H1 (cell line): ENCODE results near the gene SH3RF3. TPM values are rescaled to one million over a fixed set of nuclear protein-coding genes. Genes with fewer than 3 reads are reported as not detected.

Experiments used
- CTCF ChIA-PET: fragments of 300-600 bp; sonication (Branson Sonifier 250); formaldehyde crosslinking; loops from one replicate; lab custom pipeline; 2021; ENCODE audit not compliant: partially characterized antibody; lab: Charles Lee
- POLR2A ChIA-PET: fragments of 300-600 bp; sonication (Branson Sonifier 250); formaldehyde crosslinking; loops from one replicate; lab custom pipeline; 2021; ENCODE audit warnings: inconsistent platforms; ENCODE audit not compliant: partially characterized antibody; lab: Charles Lee
- DNase-seq, 2 experiments: peaks; one replicate each; pipeline versions ENCODE4 v3.0.0 to v3.0.0-alpha.2; 2010 to 2022; ENCODE audit warnings: low spot score in 2 of 2, low read depth in 1 of 2, mixed read lengths in 1 of 2
- FAIRE-seq: peaks from 2 replicates; lab custom pipeline; 2011; peaks lifted over from hg19 to GRCh38; lab: Jason Lieb, UNC
- H2AFZ ChIP-seq: 2 replicates; pipeline ENCODE4 v1.8.1; 2012; ENCODE audit warnings: low read length, inconsistent platforms
- H2AK5ac ChIP-seq: 2 replicates; pipeline ENCODE4 v1.6.1; 2013; ENCODE audit warnings: low read depth, low read length
- H2BK120ac ChIP-seq: replicated peaks from 2 replicates; pipeline ENCODE3; 2013; ENCODE audit warnings: low read depth, low read length, inconsistent platforms
- H2BK12ac ChIP-seq: 2 replicates; pipeline ENCODE4 v1.6.1; 2013; ENCODE audit warnings: low read depth, low read length
- H2BK15ac ChIP-seq: 2 replicates; pipeline ENCODE4 v1.6.1; 2013; ENCODE audit warnings: low read length
- H2BK20ac ChIP-seq: 2 replicates; pipeline ENCODE4 v1.6.1; 2013; ENCODE audit warnings: low read length
- H2BK5ac ChIP-seq: 2 replicates; pipeline ENCODE4 v1.6.1; 2013; ENCODE audit warnings: low read depth, low read length
- H3K14ac ChIP-seq: 2 replicates; pipeline ENCODE4 v1.6.1; 2013; ENCODE audit warnings: inconsistent platforms; ENCODE audit not compliant: insufficient read length
- H3K18ac ChIP-seq: 2 replicates; pipeline ENCODE4 v1.6.1; 2013; ENCODE audit warnings: low read length; ENCODE audit errors: extremely low read depth
- H3K23ac ChIP-seq: 2 replicates; pipeline ENCODE4 v1.6.1; 2013; ENCODE audit warnings: inconsistent platforms; ENCODE audit not compliant: insufficient read length
- H3K23me2 ChIP-seq: 2 replicates; pipeline ENCODE4 v1.6.1; 2013; ENCODE audit warnings: low read depth, low read length
- H3K27ac ChIP-seq: 2 replicates; pipeline ENCODE4 v1.6.1; 2011; ENCODE audit warnings: low read depth, low read length, inconsistent platforms
- H3K27me3 ChIP-seq, 4 experiments: replicated peaks in 1 of 4; 1 replicate in 1 of 4; 2 replicates in 3 of 4; pipeline versions ENCODE4 v1.6.1 to v1.8.1; 2011 to 2013; ENCODE audit warnings: low read length in 3 of 4, mild to moderate bottlenecking in 3 of 4, inconsistent platforms in 2 of 4, mixed read lengths in 2 of 4, moderate library complexity in 1 of 4; ENCODE audit not compliant: control insufficient read depth in 3 of 4, insufficient read depth in 3 of 4; ENCODE audit errors: extremely low read depth in 1 of 4
- H3K36me3 ChIP-seq, 4 experiments: 2 replicates each; pipeline versions ENCODE4 v1.6.1 to v1.8.1; 2011 to 2013; ENCODE audit warnings: mild to moderate bottlenecking in 4 of 4, low read length in 3 of 4, moderate library complexity in 2 of 4, control low read depth in 1 of 4, inconsistent platforms in 1 of 4; ENCODE audit not compliant: insufficient read depth in 4 of 4, control insufficient read depth in 2 of 4
- H3K4ac ChIP-seq: replicated peaks from 2 replicates; pipeline ENCODE3; 2013; ENCODE audit warnings: low read length, low read depth, mixed read lengths, inconsistent platforms; ENCODE audit not compliant: insufficient read length
- H3K4me1 ChIP-seq, 4 experiments: replicated peaks in 1 of 4; 1 replicate in 1 of 4; 2 replicates in 3 of 4; pipeline versions ENCODE4 v1.6.1 to v1.8.1; 2011 to 2013; ENCODE audit warnings: low read length in 3 of 4, inconsistent platforms in 2 of 4, mixed read lengths in 1 of 4; ENCODE audit not compliant: insufficient read depth in 4 of 4, control insufficient read depth in 3 of 4
- H3K4me2 ChIP-seq, 2 experiments: 2 replicates each; pipeline versions ENCODE4 v1.6.1 to v1.8.1; 2011 to 2013; ENCODE audit warnings: low read depth in 2 of 2, low read length in 2 of 2, control low read depth in 1 of 2, inconsistent platforms in 1 of 2, mild to moderate bottlenecking in 1 of 2; ENCODE audit not compliant: insufficient read depth in 1 of 2
- H3K4me3 ChIP-seq, 4 experiments: fragments of 200-600, 300-600 bp in 1 of 4; sonication (generic), shearing (Covaris generic), sonication (Bioruptor Twin) in 1 of 4; 2 replicates each; pipeline versions ENCODE4 v1.5.1 to v1.8.1; 2011 to 2016; ENCODE audit warnings: low read length in 4 of 4, low read depth in 3 of 4, control low read depth in 2 of 4, inconsistent platforms in 2 of 4, mild to moderate bottlenecking in 2 of 4, mixed read lengths in 1 of 4, moderate library complexity in 1 of 4; ENCODE audit not compliant: insufficient read depth in 2 of 4; ENCODE audit errors: extremely low read depth in 1 of 4
- H3K56ac ChIP-seq: replicated peaks from 2 replicates; pipeline ENCODE3; 2013; ENCODE audit warnings: low read depth, mild to moderate bottlenecking, mixed read lengths, low read length, inconsistent platforms; ENCODE audit not compliant: insufficient read length
- H3K79me1 ChIP-seq: 2 replicates; pipeline ENCODE4 v1.6.1; 2013; ENCODE audit warnings: low read depth, low read length, control low read depth
- H3K79me2 ChIP-seq, 2 experiments: 2 replicates each; pipeline versions ENCODE4 v1.6.1 to v1.8.1; 2012 to 2013; ENCODE audit warnings: low read length in 2 of 2, mild to moderate bottlenecking in 2 of 2, inconsistent platforms in 1 of 2; ENCODE audit not compliant: insufficient read depth in 2 of 2, control insufficient read depth in 1 of 2
- H3K9ac ChIP-seq, 4 experiments: replicated peaks in 1 of 4; 1 replicate in 1 of 4; 2 replicates in 3 of 4; pipeline versions ENCODE4 v1.6.1 to v1.8.1; 2011 to 2013; ENCODE audit warnings: low read depth in 3 of 4, low read length in 3 of 4, control low read depth in 2 of 4, mild to moderate bottlenecking in 2 of 4, moderate library complexity in 2 of 4, inconsistent platforms in 1 of 4; ENCODE audit errors: extremely low read depth in 1 of 4
- H3K9me3 ChIP-seq, 2 experiments: 2 replicates each; pipeline versions ENCODE4 v1.6.1 to v1.8.1; 2012 to 2013; ENCODE audit warnings: mild to moderate bottlenecking in 2 of 2, moderate library complexity in 2 of 2, control low read depth in 1 of 2, inconsistent platforms in 1 of 2, low read depth in 1 of 2, low read length in 1 of 2, mixed read lengths in 1 of 2; ENCODE audit not compliant: insufficient read depth in 2 of 2
- H4K20me1 ChIP-seq, 2 experiments: replicated peaks in 1 of 2; 2 replicates each; pipeline versions ENCODE3 to v1.8.1; 2011 to 2013; ENCODE audit warnings: inconsistent platforms in 2 of 2, low read length in 2 of 2, mild to moderate bottlenecking in 1 of 2; ENCODE audit not compliant: insufficient read depth in 2 of 2, control insufficient read depth in 1 of 2
- H4K5ac ChIP-seq: 2 replicates; pipeline ENCODE4 v1.6.1; 2013; ENCODE audit warnings: low read length, low read depth, mixed read lengths, inconsistent platforms; ENCODE audit not compliant: insufficient read length
- H4K8ac ChIP-seq: 2 replicates; pipeline ENCODE4 v1.8.0; 2013; ENCODE audit warnings: mild to moderate bottlenecking, moderate library complexity, low read length, inconsistent platforms; ENCODE audit not compliant: insufficient read depth; ENCODE audit errors: extremely low read depth
- H4K91ac ChIP-seq: replicated peaks from 2 replicates; pipeline ENCODE3; 2013; ENCODE audit warnings: low read length, mixed read lengths, inconsistent platforms; ENCODE audit not compliant: insufficient read length
- EGR1 ChIP-seq: IDR thresholded peaks from 2 replicates; pipeline ENCODE4 v1.6.1; 2011; ENCODE audit warnings: low read depth, low read length, borderline replicate concordance
- GABPA ChIP-seq: IDR thresholded peaks from 2 replicates; pipeline ENCODE4 v1.6.1; 2011; ENCODE audit warnings: mild to moderate bottlenecking, low read length, moderate library complexity, borderline replicate concordance; ENCODE audit not compliant: insufficient read depth
- RBBP5 ChIP-seq: IDR thresholded peaks from 2 replicates; pipeline ENCODE4 v1.7.1; 2012; ENCODE audit warnings: low read depth, mild to moderate bottlenecking, inconsistent platforms, low read length, moderate library complexity, borderline replicate concordance
- RNF2 ChIP-seq: fragments of 200-900, 300-1000 bp; sonication (generic); IDR thresholded peaks from 2 replicates; pipeline ENCODE4 v1.7.1; 2016; ENCODE audit warnings: borderline replicate concordance, low read depth, mild to moderate bottlenecking, antibody characterized with exemption, low read length; ENCODE audit not compliant: poor library complexity, severe bottlenecking; ENCODE audit errors: missing control alignments
- TAF1 ChIP-seq: IDR thresholded peaks from 2 replicates; pipeline ENCODE4 v1.6.1; 2011; ENCODE audit warnings: mild to moderate bottlenecking, low read depth, low read length
- TAF7 ChIP-seq: optimal IDR thresholded peaks from 2 replicates; pipeline ENCODE3; 2011; ENCODE audit warnings: low read depth, mild to moderate bottlenecking, inconsistent platforms, low read length, moderate library complexity, borderline replicate concordance
- TEAD4 ChIP-seq: IDR thresholded peaks from 2 replicates; pipeline ENCODE4 v1.6.1; 2012; ENCODE audit warnings: low read depth, low read length, inconsistent platforms, mixed read lengths
- WGBS, 2 experiments: shearing (Covaris generic) in 1 of 2; methylation state at CpG; one replicate each; pipeline versions ENCODE4 v1.1.6 to v1.1.7; 2013 to 2015; ENCODE audit warnings: low lambda C conversion rate in 2 of 2, mixed read lengths in 2 of 2, inconsistent platforms in 1 of 2, low coverage in 1 of 2, missing lambda C conversion rate in 1 of 2; ENCODE audit not compliant: insufficient replicate concordance in 2 of 2, insufficient coverage in 1 of 2, insufficient read length in 1 of 2; ENCODE audit errors: extremely low coverage in 1 of 2, missing lambda C conversion rate in 1 of 2; 5-methylcytosine and 5-hydroxymethylcytosine counted together
- polyA plus RNA-seq, 7 experiments: library from polyadenylated mRNA; depleted of rRNA in 3 of 7; stranded (reverse) in 5 of 7; unstranded in 2 of 7; fragments of >200 nt in 5 of 7; fragments of 200-250 nt in 2 of 7; gene quantifications; 1 replicate in 5 of 7; 2 replicates in 1 of 7; 4 replicates in 1 of 7; pipeline versions ENCODE4 v1.2.1 to v1.2.3, GENCODE V29; 2011 to 2013; ENCODE audit warnings: missing spikeins in 2 of 7, mixed read lengths in 2 of 7
- total RNA-seq: library from RNA; stranded (reverse); fragmentation: NEBNext Ultra II Directional; extraction: Animal tissue kit (Norgen Biotek cat#: 25700); gene quantifications from 2 replicates; pipeline ENCODE4 v1.2.1, GENCODE V29; 2021

The SH3RF3 gene
- total and polyA plus RNA-seq, 2 of the 8 experiments (the other 6 are each of a cell fraction or from before 2014, with no cell fraction given): 0.11 to 0.65 TPM

DNA sequence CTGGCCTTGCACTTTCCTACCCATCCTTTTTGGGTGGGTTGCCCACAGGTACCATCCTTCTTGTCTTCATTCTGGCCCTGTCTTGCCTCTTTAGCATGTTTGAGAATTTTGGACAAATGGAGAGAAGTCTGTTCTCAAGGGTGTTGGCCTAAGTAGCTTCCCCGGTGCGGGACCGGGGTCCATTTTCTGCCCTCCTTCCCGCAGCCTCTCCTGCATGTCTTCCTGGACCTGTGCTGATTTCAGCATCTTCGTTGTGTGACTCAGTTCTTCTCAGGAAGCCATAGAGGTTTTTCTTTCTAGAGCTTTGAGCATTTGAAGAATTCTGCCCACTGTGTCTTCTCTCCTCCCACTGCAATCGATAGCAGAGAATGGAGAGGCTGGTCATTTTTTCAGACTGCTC lies 172.7 kb downstream of the SH3RF3 start:
- peaks cover 0 to 10% (median 3%) of the 10 kb centered on the region in 4 experiments; a peak in 3 of 7 replicates for H3K4me1 ChIP-seq
- POLR2A ChIA-PET: no interaction called here
- no peaks in the 10 kb centered on the region for H4K20me1 ChIP-seq
- H3K4me2 ChIP-seq: no peak overlapping the region
- 97% methylated on average over 6 of the region's 6 CpGs; no CpG with 5 or more reads in 1 of the 2 experiments for WGBS, 2 experiments
- DNase-seq (no peak), FAIRE-seq (no peak)
- H2BK15ac ChIP-seq: no peak overlapping the region
- no peak overlapping the region for H2BK5ac ChIP-seq
- CTCF ChIA-PET: interaction anchor here (1.0 to 1.4 kb wide), 2 partner anchors 11 to 63 kb away, joined by 3 read pairs; no protein-coding TSS in a partner anchor
- H3K23ac ChIP-seq: no peak overlapping the region
- no peak overlapping the region for H3K14ac ChIP-seq
- H3K23me2 ChIP-seq: no peaks in the 10 kb centered on the region
- H3K4me3 ChIP-seq: no peak overlapping the region
- no peak overlapping the region for H4K5ac ChIP-seq
- no peaks in the 10 kb centered on the region for H3K79me1 ChIP-seq
- no peak overlapping the region for H3K56ac ChIP-seq
- H3K9ac ChIP-seq: no peak overlapping the region
- no peak overlapping the region for H2BK20ac ChIP-seq
- H3K9me3 ChIP-seq: no peaks in the 10 kb centered on the region
- no peak overlapping the region for H3K18ac ChIP-seq
- no peak overlapping the region for H3K4ac ChIP-seq
- no peaks in the 10 kb centered on the region for H3K36me3 ChIP-seq
- no peak overlapping the region for H2BK120ac ChIP-seq
- no peak overlapping the region for H2BK12ac ChIP-seq
- no peak overlapping the region for H4K91ac ChIP-seq
- no peaks in the 10 kb centered on the region for H3K79me2 ChIP-seq
- no peak overlapping the region for H3K27ac ChIP-seq
- no peak overlapping the region for H2AFZ ChIP-seq
- H2AK5ac ChIP-seq: no peak overlapping the region
- no peak overlapping the region for H4K8ac ChIP-seq
- H3K27me3 ChIP-seq: no peaks in the 10 kb centered on the region
- TF ChIP-seq GABPA (no peak), TEAD4 (no peak), TAF7 (no peak), TAF1 (no peak), RBBP5 (no peak), EGR1 (no peak), RNF2 (no peak)
